GM18511 (cell line): ENCODE results near the gene CCDC194.
A peak's percentile ranks its signal among the peaks of the same experiment; 100 is the strongest.

Experiments
- ATAC-seq: cut with Tn5 transposase; IDR thresholded peaks from one replicate; pipeline ENCODE4 v1.9.1; 2021; ENCODE audit warnings: mild to moderate bottlenecking, moderate library complexity; ENCODE audit not compliant: unreplicated experiment

The CCDC194 gene

DNA sequence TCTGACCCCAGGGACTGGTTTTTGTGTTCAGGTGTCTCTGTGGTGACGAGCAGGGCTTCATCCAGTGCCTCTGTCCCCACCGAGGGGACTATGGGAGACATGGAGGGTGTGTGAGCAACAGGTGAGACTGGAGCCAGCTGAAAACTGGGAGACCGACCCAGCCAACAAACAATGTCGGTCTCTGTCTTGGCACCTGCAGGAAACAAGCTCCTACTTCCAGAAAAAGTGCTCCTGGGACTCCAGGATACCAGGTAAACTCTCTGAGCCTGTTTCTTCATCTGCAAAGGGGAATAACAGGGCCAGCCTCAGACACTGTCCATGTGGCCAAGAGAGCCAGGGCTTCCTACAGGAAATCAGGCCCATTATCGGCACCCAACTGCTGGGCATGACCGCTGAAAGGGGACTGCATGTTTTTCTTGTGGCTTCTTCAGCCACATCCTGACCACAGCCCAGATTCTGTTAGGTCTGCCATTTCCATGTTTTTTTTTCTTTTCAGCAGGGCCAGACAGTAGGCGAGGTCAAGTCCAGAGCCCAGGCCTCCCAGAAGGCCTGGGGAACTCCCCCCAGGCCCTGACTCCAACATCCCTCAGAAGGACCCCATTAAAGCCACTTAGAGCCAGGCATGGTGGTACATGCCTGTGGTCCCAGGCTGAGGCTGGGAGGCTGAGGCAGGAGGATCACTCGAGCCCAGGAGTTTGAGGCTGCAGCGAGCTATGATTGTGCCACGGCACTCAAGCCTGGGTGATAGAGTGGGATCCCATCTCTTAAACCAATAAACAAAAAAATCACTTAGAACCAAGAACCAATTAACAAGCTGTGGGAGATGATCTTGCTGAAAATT is 12.3 kb upstream of the CCDC194 start:
- ATAC-seq, result peak; percentile 37

GRCh38 chr19:17405250-17406045 is 11.5 kb upstream of the CCDC194 start, which contains the start of gene BST2:
Gene BST2 (minus strand): TSS chr19:17405630. CDS start chr19:17405575, 55 bp downstream.
- ATAC-seq, result peak; percentile 81

- no peak for ATAC-seq
Observed at GRCh38 chr19:17404621-17405249, 10.7 kb upstream of the CCDC194 start.

DNA sequence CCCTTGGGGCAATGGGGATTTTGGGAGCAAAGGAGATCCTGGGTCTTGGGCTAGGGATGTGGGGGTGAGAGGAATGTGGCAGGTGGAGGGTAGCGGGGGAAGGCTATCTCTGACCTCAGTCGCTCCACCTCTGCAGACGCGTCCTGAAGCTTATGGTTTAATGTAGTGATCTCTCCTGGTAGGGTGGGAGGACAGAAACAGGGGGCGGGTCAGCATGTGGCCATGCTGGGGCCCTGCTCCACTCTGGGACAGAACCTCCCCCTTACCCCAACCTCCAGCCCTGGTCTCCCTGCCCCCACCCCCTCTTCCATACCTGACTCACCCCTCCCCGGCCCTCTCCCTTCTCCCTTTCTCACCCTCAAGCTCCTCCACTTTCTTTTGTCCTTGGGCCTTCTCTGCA is 10.0 kb upstream of the CCDC194 start:
- no peak for ATAC-seq

DNA sequence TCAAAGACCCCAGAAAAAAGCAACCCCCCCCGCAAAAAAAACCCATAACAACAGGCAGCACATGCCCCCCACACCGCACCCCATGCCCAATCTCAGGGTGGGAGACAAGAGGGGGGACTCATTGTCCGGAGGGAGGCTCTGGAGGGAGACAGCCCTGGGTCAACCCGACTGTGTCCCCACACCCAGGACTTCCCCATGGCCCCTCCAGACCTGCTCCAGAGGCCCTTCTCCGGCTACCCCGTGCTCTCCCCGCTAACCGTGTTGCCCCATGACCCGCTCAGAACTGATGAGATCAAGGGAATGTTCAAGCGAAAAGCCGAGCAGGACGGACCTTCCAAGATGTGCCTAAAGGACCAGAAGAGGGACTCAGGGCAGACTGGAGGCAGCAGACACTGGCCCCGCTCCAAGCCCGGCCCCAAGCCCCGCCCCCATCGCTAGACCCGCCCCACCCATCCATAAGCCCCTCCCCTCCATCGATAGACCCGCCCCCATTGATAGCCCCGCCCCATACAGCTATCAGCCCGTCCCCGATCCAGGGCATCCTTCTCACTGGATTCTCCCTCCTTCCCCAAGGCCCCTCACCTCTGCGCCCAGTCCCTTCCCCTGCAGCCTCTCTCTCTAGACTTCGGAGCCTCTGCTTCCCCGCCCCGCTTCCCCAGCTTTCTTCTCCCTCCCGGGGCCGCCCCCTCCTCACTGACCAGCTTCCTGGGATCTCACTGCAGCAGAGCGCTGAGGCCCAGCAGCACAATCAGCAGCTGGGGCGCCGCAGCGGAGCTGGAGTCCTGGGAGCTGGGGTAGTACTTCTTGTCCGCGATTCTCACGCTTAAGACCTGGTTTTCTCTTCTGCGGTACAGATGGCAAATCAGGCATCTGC is 9.2 kb upstream of the CCDC194 start:
- ATAC-seq, result no peak

DNA sequence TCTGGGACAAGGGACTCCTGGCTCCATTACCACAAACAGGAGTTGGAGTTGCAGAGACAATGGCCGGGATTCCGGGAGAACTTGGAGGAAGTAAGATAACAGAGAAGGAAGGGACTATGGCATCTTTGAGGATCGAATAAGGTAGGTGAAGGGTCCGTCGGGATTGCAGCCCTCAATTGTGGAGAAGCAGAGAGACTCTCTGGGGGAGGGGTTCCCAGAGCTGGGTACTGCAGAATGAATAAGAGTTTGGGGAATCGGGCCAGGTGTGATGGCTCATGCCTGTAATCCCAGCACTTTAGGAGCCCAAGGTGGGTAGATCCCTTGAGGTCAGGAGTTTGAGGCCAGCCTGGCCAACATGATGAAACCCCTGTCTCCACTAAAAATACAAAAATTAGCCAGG is 7.6 kb upstream of the CCDC194 start:
- no peak for ATAC-seq

DNA sequence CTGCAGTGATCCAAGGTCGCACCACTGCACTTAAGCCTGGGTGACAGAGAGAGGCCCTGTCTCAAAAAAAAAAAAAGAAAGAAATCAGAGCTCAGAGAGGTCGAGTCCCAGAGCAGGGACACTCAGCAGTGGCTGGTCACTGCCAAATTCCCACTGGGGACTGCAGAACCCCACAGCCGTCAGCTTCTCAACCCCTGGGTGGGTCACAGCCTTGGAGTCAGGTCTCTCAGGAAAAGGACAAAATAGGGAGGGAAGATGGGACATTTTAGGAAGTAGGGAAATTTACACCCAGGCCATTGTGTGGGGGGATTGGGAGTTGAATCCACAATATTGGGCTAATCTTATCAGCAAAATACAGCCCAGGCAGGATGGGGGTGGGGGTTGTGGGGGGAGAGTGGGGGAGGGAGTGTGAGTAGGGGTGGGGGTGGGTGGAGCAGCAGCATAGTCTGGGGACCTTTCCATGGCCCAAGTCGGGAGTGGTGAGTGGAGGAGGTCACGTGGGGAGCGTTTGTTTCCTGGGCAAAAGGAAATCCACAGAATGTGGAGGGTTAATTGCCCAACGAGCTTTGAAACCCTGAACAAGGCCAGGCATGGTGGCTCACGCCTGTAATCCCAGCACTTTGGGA is 5.0 kb upstream of the CCDC194 start:
- ATAC-seq, result no peak

DNA sequence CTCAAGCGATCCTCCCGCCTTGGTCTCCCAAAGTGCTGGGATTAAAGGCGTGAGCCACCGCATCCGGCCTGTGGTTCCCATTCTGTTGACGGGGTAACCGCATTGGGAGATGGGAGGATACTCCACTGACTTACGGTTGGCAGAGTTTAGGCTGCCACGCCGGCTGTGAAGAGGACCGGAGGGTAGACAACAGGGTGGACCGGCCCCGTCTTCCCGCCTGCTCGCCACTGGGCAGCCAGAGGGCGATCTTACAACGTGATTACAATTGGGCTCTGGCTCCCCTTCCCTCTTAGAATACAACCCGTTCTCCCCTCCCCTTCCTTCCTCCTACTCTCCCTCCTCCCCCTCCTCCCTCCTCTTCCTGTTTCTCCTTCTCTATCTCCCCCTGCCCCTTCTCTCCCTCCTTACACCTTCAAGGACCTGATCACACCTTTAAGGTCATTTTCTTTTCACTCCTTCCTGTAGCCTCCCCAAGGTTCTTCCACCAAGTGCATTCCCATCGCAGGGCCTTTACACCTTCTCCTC is 957 bp upstream of the CCDC194 start:
- ATAC-seq, result no peak

DNA sequence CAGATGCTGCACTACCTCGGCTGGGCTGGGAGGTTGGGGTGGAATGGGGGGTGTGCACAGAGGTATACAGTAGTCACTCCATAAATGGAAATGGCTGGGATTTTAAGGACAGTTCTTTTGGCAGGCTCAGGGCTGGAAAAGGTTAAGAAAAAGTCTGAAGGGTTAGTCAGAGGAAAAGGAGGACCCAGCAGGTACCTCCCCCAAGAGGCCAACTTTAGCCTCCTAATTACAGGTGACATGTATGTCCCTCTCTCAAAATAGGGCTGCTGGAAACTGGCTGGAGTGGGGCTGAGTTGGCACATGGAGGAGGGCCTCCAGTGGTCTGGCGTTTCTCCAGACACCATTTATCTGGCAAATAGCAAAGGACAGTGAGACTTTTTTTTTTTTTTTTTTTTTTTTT is 994 bp downstream of the CCDC194 start:
- no peak for ATAC-seq

DNA sequence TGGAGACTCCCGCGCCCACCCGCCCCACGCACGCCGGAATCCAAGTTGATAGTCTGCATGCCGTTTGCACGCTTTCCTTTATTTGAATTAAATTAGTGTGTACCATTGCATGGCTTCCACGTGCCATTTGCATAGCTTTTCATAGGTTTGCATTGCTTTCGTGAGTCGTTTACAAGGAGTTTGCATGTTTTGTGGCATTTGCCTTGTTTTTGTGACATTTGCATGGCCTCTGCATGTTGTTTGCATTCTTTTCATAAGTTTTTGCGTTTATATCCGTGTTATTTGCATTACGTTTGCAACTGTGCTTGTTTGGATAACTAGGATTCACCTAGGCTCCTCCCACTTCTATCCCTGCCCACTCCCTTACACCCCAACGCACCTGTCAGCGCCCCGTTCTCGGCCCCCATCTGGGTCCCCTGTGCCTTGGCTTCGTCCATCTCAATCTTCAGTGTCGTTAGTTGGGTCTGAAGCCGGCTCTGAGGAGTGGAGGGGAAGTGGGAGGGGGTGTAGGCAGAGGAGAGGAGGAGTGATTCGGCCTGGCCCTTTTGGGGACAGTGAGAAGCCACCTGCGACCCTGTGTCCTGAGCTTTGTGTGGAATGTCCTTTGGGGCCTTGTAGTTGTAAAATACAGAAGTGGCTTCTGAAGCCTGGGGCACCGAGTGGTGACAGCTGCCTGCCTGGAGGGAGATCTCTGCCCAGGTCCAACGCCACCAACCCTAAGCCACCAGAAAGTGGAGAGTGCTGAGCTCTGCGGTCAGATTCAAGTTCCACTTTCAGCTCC is 2.4 kb downstream of the CCDC194 start:
- peak; percentile 22 for ATAC-seq

GRCh38 chr19:17390665-17391370 is 3.2 kb downstream of the CCDC194 start:
- peak; percentile 90 for ATAC-seq

- ATAC-seq, result no peak
Observed at GRCh38 chr19:17389957-17390664, 3.9 kb downstream of the CCDC194 start.

GRCh38 chr19:17389288-17389687 is 4.7 kb downstream of the CCDC194 start:
- ATAC-seq, result no peak

GRCh38 chr19:17385878-17386611 is 8.0 kb downstream of the CCDC194 start:
- ATAC-seq, result no peak

DNA sequence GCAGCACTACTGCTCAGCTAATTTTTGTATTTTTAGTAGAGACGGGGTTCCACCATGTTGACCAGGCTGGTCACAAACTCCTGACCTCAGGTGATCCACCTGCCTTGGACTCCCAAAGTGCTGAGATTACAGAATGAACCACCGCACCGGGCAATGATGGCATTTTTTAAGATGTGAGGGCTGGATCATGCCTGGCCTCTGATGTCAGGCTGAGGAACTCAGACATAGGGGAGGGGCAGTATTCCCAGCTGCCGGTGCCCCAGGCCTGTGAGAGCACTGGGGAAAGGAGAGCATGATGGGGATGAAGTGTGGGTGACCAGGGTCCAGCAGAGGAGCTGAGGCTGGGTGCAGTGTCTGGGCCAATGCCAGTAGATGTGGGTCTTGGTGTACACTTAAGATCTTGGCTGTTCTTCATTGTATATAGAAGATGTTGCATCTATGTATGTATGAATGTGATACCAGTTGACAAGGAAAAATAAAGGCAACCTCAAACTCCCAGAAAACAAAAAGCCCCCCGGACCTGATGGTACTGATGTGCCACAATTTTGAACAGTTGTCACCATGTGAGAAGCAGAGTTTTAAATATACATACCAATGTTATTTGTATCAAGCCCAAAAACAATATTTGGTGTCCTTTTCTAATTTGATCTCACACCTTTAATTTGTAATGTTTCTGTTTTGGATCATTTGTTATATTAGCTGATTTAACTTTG is 13.4 kb downstream of the CCDC194 start:
- no peak for ATAC-seq

DNA sequence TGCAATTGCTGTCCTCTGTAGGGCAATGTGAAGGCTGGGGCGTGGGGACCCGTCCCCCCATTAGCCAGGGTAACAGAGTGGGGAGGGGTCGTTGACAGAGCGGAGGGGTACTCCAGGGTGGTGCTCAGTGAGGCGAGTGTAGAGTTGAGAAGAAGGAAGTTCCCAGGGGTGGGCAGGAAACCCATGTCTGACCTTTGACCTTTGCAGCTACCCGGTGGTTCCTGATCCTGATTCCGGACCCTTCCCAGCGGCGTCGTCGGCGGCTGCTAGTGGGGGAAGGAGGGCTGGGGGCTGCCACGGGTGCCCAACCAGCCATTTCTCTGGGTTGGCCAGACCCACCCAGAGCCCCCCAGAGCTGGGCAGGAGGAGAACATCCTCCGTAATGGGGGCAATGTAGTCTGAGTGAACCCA is 14.8 kb downstream of the CCDC194 start:
- ATAC-seq, result no peak

DNA sequence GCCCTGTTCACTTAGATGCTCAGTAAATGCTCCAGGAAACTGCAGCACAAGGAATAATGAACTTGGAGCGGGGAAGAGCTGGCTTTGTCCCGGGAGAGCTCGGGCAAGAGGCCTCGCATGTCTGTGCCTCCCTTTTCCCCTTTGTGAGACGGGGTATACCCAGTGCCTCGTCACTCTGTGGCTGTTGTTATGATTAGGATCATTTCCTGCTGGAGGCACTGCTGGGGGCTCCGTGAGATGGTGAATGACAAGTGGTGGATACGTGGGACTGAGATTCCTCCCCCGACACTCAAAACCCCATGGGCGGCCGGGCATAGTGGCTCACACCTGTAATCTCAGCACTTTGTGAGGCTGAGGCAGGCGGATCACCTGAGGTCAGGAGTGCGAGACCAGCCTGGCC is 15.7 kb downstream of the CCDC194 start:
- ATAC-seq, result no peak
